GM12878 (cell line): ENCODE results near the gene COL8A2. TPM values are rescaled to one million over a fixed set of nuclear protein-coding genes. Genes with fewer than 3 reads are reported as not detected.
A peak's percentile ranks its signal among the peaks of the same experiment; 100 is the strongest.

Source experiments
- ATAC-seq: fragments of 200-7000 bp; cut with Tn5 transposase; 3 replicates; pipeline ENCODE4 v1.9.1; 2020; ENCODE audit warnings: mild to moderate bottlenecking, moderate library complexity
- BruUV-seq: library from RNA; stranded (reverse); fragments of 400-500 nt; replicated peaks from 2 replicates; lab custom pipeline; 2021; lab: Mats Ljungman, UMichigan
- CTCF ChIA-PET: fragments of 300-600 bp; sonication (Branson Sonifier 250); formaldehyde crosslinking; extraction: SDS; loops from one replicate; lab custom pipeline; 2021; ENCODE audit warnings: inconsistent platforms; lab: Yijun Ruan, JAX
- POLR2A ChIA-PET: fragments of 350-600 bp; formaldehyde crosslinking; extraction: SDS; loops from one replicate; lab custom pipeline; 2021; ENCODE audit warnings: inconsistent platforms; lab: Charles Lee
- RAD21 ChIA-PET: fragments of 300-600 bp; sonication (Branson Sonifier 250); formaldehyde crosslinking; loops from one replicate; lab custom pipeline; 2023; ENCODE audit warnings: antibody characterized with exemption; ENCODE audit not compliant: unreplicated experiment; lab: Charles Lee
- SMC1A ChIA-PET: fragments of 300-600 bp; sonication (Branson Sonifier 250); formaldehyde crosslinking; loops from one replicate; lab custom pipeline; 2023; ENCODE audit not compliant: unreplicated experiment, uncharacterized antibody; lab: Charles Lee
- DNase-seq: peaks from one replicate; pipeline ENCODE4 v3.0.0-alpha.2; 2011; ENCODE audit warnings: low read depth, low spot score
- FAIRE-seq: peaks from 3 replicates; lab custom pipeline; 2011; peaks lifted over from hg19 to GRCh38; lab: Jason Lieb, UNC
- H2AFZ ChIP-seq: 2 replicates; pipeline ENCODE4 v1.6.0; 2011; ENCODE audit warnings: low read depth, low read length, control low read depth; ENCODE audit not compliant: control insufficient read depth
- H3K27ac ChIP-seq: 2 replicates; pipeline ENCODE4 v1.5.1; 2011; ENCODE audit warnings: control low read depth; ENCODE audit not compliant: control insufficient read depth, insufficient read depth
- H3K27me3 ChIP-seq, 2 experiments: replicated peaks in 1 of 2; 2 replicates each; pipeline versions ENCODE4 v1.6.0 to v1.6.1; 2011; ENCODE audit warnings: low read length in 1 of 2; ENCODE audit not compliant: control insufficient read depth in 2 of 2, insufficient read depth in 2 of 2
- H3K36me3 ChIP-seq, 2 experiments: 2 replicates each; pipeline ENCODE4 v1.5.1; 2011; ENCODE audit warnings: low read length in 1 of 2; ENCODE audit not compliant: control insufficient read depth in 2 of 2, insufficient read depth in 2 of 2
- H3K4me1 ChIP-seq: 2 replicates; pipeline ENCODE4 v1.6.1; 2011; ENCODE audit warnings: mild to moderate bottlenecking, low read length, moderate library complexity, mixed read lengths; ENCODE audit not compliant: control insufficient read depth, insufficient read depth
- H3K4me2 ChIP-seq: 2 replicates; pipeline ENCODE4 v1.6.0; 2011; ENCODE audit warnings: control low read depth; ENCODE audit not compliant: control insufficient read depth, insufficient read depth
- H3K4me3 ChIP-seq: fragments of 200-600 bp; sonication (generic); 2 replicates; pipeline ENCODE4 v1.5.1; 2016
- H3K79me2 ChIP-seq: 2 replicates; pipeline ENCODE4 v1.6.0; 2011; ENCODE audit warnings: low read length; ENCODE audit not compliant: control insufficient read depth, insufficient read depth
- H3K9ac ChIP-seq: 2 replicates; pipeline ENCODE4 v1.8.0; 2011; ENCODE audit warnings: low read length, control low read depth, mixed read lengths; ENCODE audit not compliant: control insufficient read depth, insufficient read depth
- H3K9me3 ChIP-seq: replicated peaks from 3 replicates; pipeline ENCODE4 v1.5.1; 2011; ENCODE audit warnings: mild to moderate bottlenecking, low read length; ENCODE audit not compliant: control insufficient read depth, insufficient read depth
- H4K20me1 ChIP-seq: 2 replicates; pipeline ENCODE4 v1.6.0; 2011; ENCODE audit not compliant: control insufficient read depth, insufficient read depth
- ATF7 ChIP-seq: fragments of 450-650 bp; IDR thresholded peaks from 2 replicates; pipeline ENCODE4 v1.6.1; 2016; ENCODE audit warnings: low read depth, mild to moderate bottlenecking
- BACH1 ChIP-seq: fragments of 450-650 bp; IDR thresholded peaks from 2 replicates; pipeline ENCODE4 v1.6.1; 2017; ENCODE audit warnings: mild to moderate bottlenecking, borderline replicate concordance
- BHLHE40 ChIP-seq, 2 experiments: fragments of 450-650 bp in 1 of 2; IDR thresholded peaks; 2 replicates each; pipeline ENCODE4 v1.6.1; 2011 to 2017; ENCODE audit warnings: low read depth in 2 of 2, borderline replicate concordance in 1 of 2, improper control_type of control experiment in 1 of 2, low read length in 1 of 2, mild to moderate bottlenecking in 1 of 2
- CHD1 ChIP-seq: IDR thresholded peaks from 2 replicates; pipeline ENCODE4 v1.6.1; 2012; ENCODE audit warnings: low read depth, low read length, improper control_type of control experiment
- DPF2 ChIP-seq: fragments of 450-650 bp; IDR thresholded peaks from 2 replicates; pipeline ENCODE4 v1.6.1; 2017; ENCODE audit warnings: mild to moderate bottlenecking
- GATAD2B ChIP-seq: fragments of 450-650 bp; conservative IDR thresholded peaks from 2 replicates; pipeline ENCODE4 v1.6.1; 2017; ENCODE audit warnings: low read depth, mild to moderate bottlenecking, moderate library complexity
- HDAC2 ChIP-seq: fragments of 200-600 bp; sonication (generic); IDR thresholded peaks from 2 replicates; pipeline ENCODE4 v1.6.1; 2017
- MEF2A ChIP-seq: IDR thresholded peaks from 2 replicates; pipeline ENCODE4 v1.6.1; 2011; ENCODE audit warnings: low read depth, mild to moderate bottlenecking, low read length, moderate library complexity; ENCODE audit not compliant: insufficient read depth
- MXI1 ChIP-seq: fragments of 150-350 bp; IDR thresholded peaks from 2 replicates; pipeline ENCODE4 v1.6.1; 2011; ENCODE audit warnings: low read depth, mild to moderate bottlenecking, inconsistent platforms, low read length, improper control_type of control experiment
- NFXL1 ChIP-seq: fragments of 450-650 bp; IDR thresholded peaks from 2 replicates; pipeline ENCODE4 v1.6.1; 2017; ENCODE audit warnings: antibody characterized with exemption, mild to moderate bottlenecking, borderline replicate concordance
- NFYA ChIP-seq: IDR thresholded peaks from 2 replicates; pipeline ENCODE4 v1.6.1; 2011; ENCODE audit warnings: low read depth, mild to moderate bottlenecking, low read length, improper control_type of control experiment, borderline replicate concordance
- NR2F1 ChIP-seq: fragments of 450-650 bp; conservative IDR thresholded peaks from 2 replicates; pipeline ENCODE4 v1.6.1; 2017; ENCODE audit warnings: mild to moderate bottlenecking
- POLR2AphosphoS5 ChIP-seq: IDR thresholded peaks from 2 replicates; pipeline ENCODE4 v1.6.1; 2011; ENCODE audit warnings: mild to moderate bottlenecking, low read length, inconsistent platforms
- RBBP5 ChIP-seq: fragments of 200-600 bp; sonication (generic); conservative IDR thresholded peaks from 2 replicates; pipeline ENCODE4 v1.6.1; 2016
- RELA ChIP-seq: fragments of 450-650 bp; IDR thresholded peaks from 2 replicates; pipeline ENCODE4 v1.8.0; 2014; ENCODE audit warnings: borderline replicate concordance; ENCODE audit not compliant: partially characterized antibody
- SMARCA5 ChIP-seq: fragments of 450-650 bp; IDR thresholded peaks from 2 replicates; pipeline ENCODE4 v1.6.1; 2017; ENCODE audit warnings: mild to moderate bottlenecking
- ZNF622 ChIP-seq: fragments of 450-650 bp; IDR thresholded peaks from 2 replicates; pipeline ENCODE4 v1.6.1; 2017; ENCODE audit warnings: mild to moderate bottlenecking, inconsistent platforms
- WGBS: methylation state at CpG from one replicate; pipeline ENCODE4 v1.1.6; 2016; ENCODE audit warnings: low lambda C conversion rate; ENCODE audit not compliant: insufficient replicate concordance, insufficient coverage; ENCODE audit errors: missing lambda C conversion rate; 5-methylcytosine and 5-hydroxymethylcytosine counted together
- in situ Hi-C: fragments of 300-500 bp; cut with MboI; formaldehyde crosslinking; loops from 9 replicates; pipeline ENCODE4 v1.14.3; 2018; ENCODE audit warnings: mixed read lengths
- intact Hi-C: fragments of 100-400 bp; cut with micrococcal nuclease; formaldehyde crosslinking; loops from one replicate; pipeline ENCODE4 v1.14.2; 2022; ENCODE audit not compliant: unreplicated experiment
- polyA plus RNA-seq, 11 experiments: library from polyadenylated mRNA; depleted of rRNA in 4 of 11; unstranded in 6 of 11; stranded (reverse) in 5 of 11; fragments of >200 nt; fragmentation: Nextera tagmentation in 4 of 11; fragmentation: Illumina TruSeq in 1 of 11; extraction: Ambion mirVana in 4 of 11; extraction: Trizol in 1 of 11; gene quantifications; 1 replicate in 1 of 11; 2 replicates in 10 of 11; pipeline versions ENCODE4 v1.2.1 to v1.2.3, GENCODE V29; 2011 to 2016; ENCODE audit warnings: inconsistent platforms in 2 of 11, missing spikeins in 2 of 11, low read depth in 1 of 11
- total RNA-seq, 4 experiments: library from RNA; depleted of rRNA in 3 of 4; stranded (reverse); fragments of >200 nt in 3 of 4; fragmentation: Illumina TruSeq in 1 of 4; extraction: Trizol in 1 of 4; gene quantifications; 2 replicates each; pipeline versions ENCODE4 v1.2.1 to v1.2.3, GENCODE V29; 2013 to 2021
- TF ChIP-seq, protein P1 (sequence below): fragments of 150-350 bp; IDR thresholded peaks from 2 replicates; pipeline ENCODE4 v1.6.1; 2014; ENCODE audit warnings: mild to moderate bottlenecking, low read depth, low read length

Gene COL8A2
- total and polyA plus RNA-seq, 10 of the 15 experiments (the other 5 are each of a cell fraction or from before 2014, with no cell fraction given): 0.01 TPM; not detected in 9

DNA sequence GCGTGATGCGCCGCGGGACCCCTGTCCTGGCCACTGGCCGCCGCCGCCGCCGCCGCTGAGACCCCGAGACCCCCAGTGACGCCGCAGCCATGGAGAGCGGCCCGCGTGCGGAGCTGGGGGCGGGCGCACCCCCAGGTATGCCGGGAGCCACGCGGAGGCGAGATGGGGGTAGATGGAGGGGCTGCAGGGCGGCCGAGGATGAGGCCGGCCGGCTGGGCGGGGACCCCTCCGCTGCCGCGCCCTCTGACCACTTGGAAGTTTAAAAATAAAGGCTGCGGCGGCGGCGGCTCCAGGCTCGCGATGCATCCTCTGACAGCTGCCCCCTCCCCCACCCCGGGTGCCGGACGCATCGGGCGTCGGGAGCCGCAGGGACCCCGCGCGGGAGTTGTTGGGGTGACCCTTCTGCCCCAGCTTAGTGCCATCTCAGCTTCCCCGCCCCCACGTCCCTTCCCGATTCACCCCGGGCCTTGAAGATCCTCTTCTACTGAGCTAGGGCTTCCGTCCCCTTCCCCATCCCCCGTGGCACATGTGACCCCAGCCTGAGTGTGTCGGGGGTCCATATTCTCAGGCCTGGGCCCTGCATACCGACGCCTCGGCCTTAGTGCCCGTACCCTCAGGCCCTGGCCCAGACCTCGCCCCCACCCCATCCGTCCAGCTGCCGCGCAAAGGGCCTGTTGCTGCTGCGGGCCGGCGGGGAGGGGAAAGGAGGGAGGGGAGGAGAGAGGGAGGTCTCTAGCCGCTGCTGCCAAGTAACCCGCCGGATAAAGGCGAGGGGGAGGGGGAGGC is 31.5 kb upstream of the COL8A2 start (continued):
- TF ChIP-seq, protein P1, sequence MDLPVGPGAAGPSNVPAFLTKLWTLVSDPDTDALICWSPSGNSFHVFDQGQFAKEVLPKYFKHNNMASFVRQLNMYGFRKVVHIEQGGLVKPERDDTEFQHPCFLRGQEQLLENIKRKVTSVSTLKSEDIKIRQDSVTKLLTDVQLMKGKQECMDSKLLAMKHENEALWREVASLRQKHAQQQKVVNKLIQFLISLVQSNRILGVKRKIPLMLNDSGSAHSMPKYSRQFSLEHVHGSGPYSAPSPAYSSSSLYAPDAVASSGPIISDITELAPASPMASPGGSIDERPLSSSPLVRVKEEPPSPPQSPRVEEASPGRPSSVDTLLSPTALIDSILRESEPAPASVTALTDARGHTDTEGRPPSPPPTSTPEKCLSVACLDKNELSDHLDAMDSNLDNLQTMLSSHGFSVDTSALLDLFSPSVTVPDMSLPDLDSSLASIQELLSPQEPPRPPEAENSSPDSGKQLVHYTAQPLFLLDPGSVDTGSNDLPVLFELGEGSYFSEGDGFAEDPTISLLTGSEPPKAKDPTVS: no peak
- no peak for TF ChIP-seq NFXL1
- TF ChIP-seq NFYA: no peak
- peak; percentile 50; the same call in 1 of the 2 replicates for TF ChIP-seq BACH1

DNA sequence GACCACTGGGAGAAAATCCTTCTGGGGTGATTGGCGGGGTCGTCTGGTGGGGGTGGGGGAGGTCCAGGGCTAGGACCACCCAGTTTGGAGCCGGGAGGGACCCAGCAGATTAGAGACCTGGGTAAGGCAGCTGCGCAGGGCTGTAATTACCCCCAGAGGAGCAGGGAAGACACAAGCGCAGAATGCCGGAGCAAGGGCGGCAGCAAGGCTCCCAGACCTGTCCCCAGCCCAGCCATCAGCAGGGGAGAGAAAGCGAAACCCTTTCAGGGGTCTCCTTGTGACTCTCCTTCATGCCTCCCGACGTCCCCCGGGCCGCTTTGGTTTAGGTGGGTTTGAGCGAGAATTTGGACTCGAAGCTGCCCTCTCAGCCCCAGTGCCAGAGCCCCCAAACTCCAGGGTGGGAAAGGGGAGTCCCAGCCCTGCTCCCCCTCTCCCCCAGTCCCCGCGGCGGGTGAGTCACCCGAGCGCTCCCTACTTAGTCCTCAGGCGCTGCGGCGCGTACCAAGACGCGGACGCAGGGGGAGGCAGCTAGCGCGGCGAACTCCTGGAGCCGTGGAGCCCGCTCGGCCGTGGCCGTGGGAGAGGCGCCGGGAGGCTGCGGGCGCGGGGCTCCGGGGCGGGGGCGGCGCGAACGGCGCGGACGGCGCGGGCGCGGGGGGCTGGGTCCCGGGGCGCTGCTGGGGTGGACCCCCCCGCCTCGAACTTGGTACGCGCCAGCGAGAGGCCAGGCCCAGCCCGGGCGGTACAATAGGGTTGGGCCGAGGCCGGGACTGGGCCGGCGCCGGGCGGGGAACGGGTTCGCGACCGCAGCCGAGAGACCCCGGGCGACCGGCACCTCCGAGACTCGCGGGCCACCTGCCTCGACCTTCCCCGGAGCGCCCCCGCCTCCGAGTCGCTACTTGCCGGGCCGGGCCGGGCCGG is 30.6 kb upstream of the COL8A2 start, which contains the start of gene MAP7D1:
Gene MAP7D1, plus strand, starts transcription at position 753 of the 921 bp plus-strand sequence. CDS start 258 bp downstream, outside the sequence.
- intact Hi-C loops: loop anchor here (10.0 kb wide), 1 partner anchor 229 kb away; the partner anchor contains the start of gene STK40
- Histone ChIP-seq H3K9me3 (no peaks in the 10 kb centered on the region), H3K9ac (peak within 1 kb of the TSS; percentile 82), H3K4me2 (peak within 1 kb of the TSS; percentile 98), H3K27ac (peak within 1 kb of the TSS; percentile 85), H3K4me1 (peaks cover 47% of the 10 kb centered on the region), H3K79me2 (peaks cover 55% of the 10 kb centered on the region), H4K20me1 (no peaks in the 10 kb centered on the region; the same call in 1 of the 2 replicates), H3K36me3 (peaks cover 0 to 8% of the 10 kb centered on the region in 2 experiments; a peak in 1 of 4 replicates), H3K27me3 (no peaks in the 10 kb centered on the region), H3K4me3 (peak within 1 kb of the TSS; percentile 99), H2AFZ (peak within 1 kb of the TSS; percentile 63)
- FAIRE-seq (no peak), DNase-seq (no peak), ATAC-seq (peak; percentile 53)
- ChIA-PET CTCF (interaction anchor here (0.8 to 10.2 kb wide), 5 partner anchors 15 to 266 kb away, joined by 3 to 262 read pairs (median 4); no protein-coding TSS in a partner anchor), SMC1A (interaction anchor here (1.9 to 2.9 kb wide), 3 partner anchors 32 to 130 kb away, joined by 5 to 9 read pairs (median 6); partner anchors contain the start of gene THRAP3), RAD21 (interaction anchor here (0.9 to 2.9 kb wide), 3 partner anchors 32 to 233 kb away, joined by 3 to 19 read pairs (median 3); no protein-coding TSS in a partner anchor), POLR2A (interaction anchor here (0.6 to 3.7 kb wide), 7 partner anchors 14 to 1320 kb away, joined by 3 to 13 read pairs (median 4); partner anchors contain the start of gene THRAP3)
- in situ Hi-C loops: no loop called here
- WGBS: 1% methylated on average over 73 of the region's 88 CpGs
- BruUV-seq: TSS peak; percentile 90
- TF ChIP-seq BHLHE40 (IDR thresholded peaks at IDR 0.05; ENCODE audit: borderline replicate concordance in 1 of 2, low read depth in 2 of 2, low read length in 1 of 2): peak; percentile 83 to 96
- peak; percentile 11; the same call in 1 of the 2 replicates for TF ChIP-seq GATAD2B
- TF ChIP-seq MXI1: peak; percentile 8; the same call in 1 of the 2 replicates
- TF ChIP-seq POLR2AphosphoS5: peak; percentile 90
- TF ChIP-seq SMARCA5: peak; percentile 77
- peak; percentile 96 for TF ChIP-seq CHD1
- no peak for TF ChIP-seq RBBP5
- TF ChIP-seq ATF7: peak; percentile 90
- no peak for TF ChIP-seq NR2F1
- no peak for TF ChIP-seq MEF2A
- TF ChIP-seq DPF2: peak; percentile 71
- no peak for TF ChIP-seq HDAC2
- no peak; the same call in 1 of the 2 replicates for TF ChIP-seq NFXL1
- peak; percentile 60 for TF ChIP-seq RELA
- TF ChIP-seq ZNF622: no peak
